Sigmoid colon (tissue), 7 donors: Measurements from ENCODE around the gene SF3B2. TPM values are rescaled to one million over a fixed set of nuclear protein-coding genes. Genes with fewer than 3 reads are reported as not detected.
A peak's percentile ranks its signal among the peaks of the same experiment; 100 is the strongest.

Experiments used
- DNase-seq: peaks from one replicate; pipeline ENCODE4 v3.0.0-alpha.2; 2019
- H3K27ac ChIP-seq, 4 donors: fragments of 200-600 bp; sonication (generic); one replicate each; pipeline ENCODE4 v1.5.1; 2016 to 2019; ENCODE audit warnings: mild to moderate bottlenecking in 1 of 4
- H3K27me3 ChIP-seq, 3 donors: fragments of 200-600 bp; sonication (generic); one replicate each; pipeline ENCODE4 v1.5.1; 2019; ENCODE audit warnings: mild to moderate bottlenecking in 1 of 3
- H3K36me3 ChIP-seq, 4 donors: fragments of 200-600 bp; sonication (generic); one replicate each; pipeline ENCODE4 v1.5.1; 2016 to 2019
- H3K4me1 ChIP-seq, 4 donors: fragments of 200-600 bp; sonication (generic); one replicate each; pipeline ENCODE4 v1.5.1; 2017 to 2019
- H3K4me3 ChIP-seq, 4 donors: fragments of 200-600 bp; sonication (generic); one replicate each; pipeline ENCODE4 v1.5.1; 2017 to 2019; ENCODE audit warnings: mild to moderate bottlenecking in 2 of 4, moderate library complexity in 1 of 4
- H3K9me3 ChIP-seq, 4 donors: fragments of 200-600 bp in 3 of 4; sonication (generic) in 3 of 4; one replicate each; pipeline versions ENCODE4 v1.5.1 to v1.6.1; 2013 to 2019
- CTCF ChIP-seq, 4 experiments: fragments of 450-650 bp in 3 of 4; fragments of 200-600 bp in 1 of 4; IDR thresholded peaks; one replicate each; pipeline ENCODE4 v1.5.1; 2016 to 2019; ENCODE audit warnings: antibody characterized with exemption in 4 of 4, mild to moderate bottlenecking in 3 of 4, moderate library complexity in 2 of 4
- EP300 ChIP-seq, 4 donors: sonication (generic); formaldehyde crosslinking; IDR thresholded peaks; one replicate each; pipeline ENCODE4 v1.6.1; 2017; ENCODE audit warnings: antibody characterized with exemption in 4 of 4
- POLR2A ChIP-seq, 2 donors: fragments of 450-650 bp; IDR thresholded peaks; one replicate each; pipeline ENCODE4 v1.6.1; 2016; ENCODE audit warnings: antibody characterized with exemption in 2 of 2, mild to moderate bottlenecking in 2 of 2, moderate library complexity in 2 of 2
- POLR2AphosphoS5 ChIP-seq, 4 donors: sonication (generic); formaldehyde crosslinking; IDR thresholded peaks; one replicate each; pipeline ENCODE4 v1.6.1; 2017; ENCODE audit warnings: antibody characterized with exemption in 4 of 4
- WGBS, 2 donors: extraction: QIAGEN DNeasy Blood & Tissue Kit; methylation state at CpG; one replicate each; pipeline ENCODE4 v1.1.7; 2013; 5-methylcytosine and 5-hydroxymethylcytosine counted together
- intact Hi-C: fragments of 100-400 bp; cut with DNase I; formaldehyde crosslinking; loops from one replicate; pipeline ENCODE4 v1.15.1; 2023
- polyA plus RNA-seq, 3 donors: library from polyadenylated mRNA; stranded (reverse); fragments of 200-250 nt; gene quantifications; one replicate each; pipeline ENCODE4 v1.2.3, GENCODE V29; 2013
- total RNA-seq, 4 donors: library from RNA; depleted of rRNA; stranded (reverse); fragments of >200 nt; gene quantifications; one replicate each; pipeline ENCODE4 v1.1.0, GENCODE V29; 2016
- donor health status: healthy with polysubstance abuse.
- donor health status: Bipolar disorder and iron deficiency.
- donor health status: healthy.

SF3B2 gene
- total and polyA plus RNA-seq, 7 donors = 71.7 to 122 (median 91.9) TPM

GRCh38 chr11:66062408-66062807 lies 10.2 kb downstream of the SF3B2 start:
- H3K4me1 ChIP-seq = no peaks in the 10 kb centered on the region
- no peaks in the 10 kb centered on the region for H3K27me3 ChIP-seq
- no peak overlapping the region for H3K27ac ChIP-seq
- H3K36me3 ChIP-seq = peaks cover 53 to 100% (median 77%) of the 10 kb centered on the region in 4 donors
- DNase-seq = no peak
- WGBS, 2 donors = 94 to 98% methylated on average over 2 of the region's 2 CpGs
- H3K9me3 ChIP-seq = no peaks in the 10 kb centered on the region
- intact Hi-C loops = no loop called here
- TF ChIP-seq POLR2A (IDR thresholded peaks at IDR 0.05) = no peak
- TF ChIP-seq EP300 (IDR thresholded peaks at IDR 0.05) = no peak
- no peak for TF ChIP-seq CTCF (IDR thresholded peaks at IDR 0.05)
- TF ChIP-seq POLR2AphosphoS5 (IDR thresholded peaks at IDR 0.05) = no peak
- H3K4me3 ChIP-seq = no peak overlapping the region

DNA sequence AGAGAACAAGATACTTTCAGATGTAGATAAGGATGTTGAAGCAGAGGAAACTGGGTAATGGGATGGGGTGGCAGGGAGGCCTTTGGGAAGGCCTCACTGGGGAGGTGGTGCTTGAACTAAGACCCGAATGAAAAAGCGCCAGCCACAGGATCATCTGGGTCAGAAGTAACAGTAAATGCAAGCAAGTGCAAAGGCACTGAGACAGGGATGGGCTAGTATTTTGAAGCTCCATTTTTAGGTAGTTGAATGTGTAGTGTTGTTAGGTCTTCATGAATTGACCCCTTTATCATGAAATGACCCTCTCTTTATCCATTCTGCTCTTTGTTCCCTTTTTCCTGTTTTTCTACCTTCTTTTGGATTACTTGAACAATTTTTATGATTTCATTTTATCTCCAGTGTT lies 11.7 kb downstream of the SF3B2 start:
- TF ChIP-seq CTCF (IDR thresholded peaks at IDR 0.05) (no peak), POLR2A (IDR thresholded peaks at IDR 0.05) (no peak), EP300 (IDR thresholded peaks at IDR 0.05) (no peak), POLR2AphosphoS5 (IDR thresholded peaks at IDR 0.05) (no peak)
- no peaks in the 10 kb centered on the region for H3K9me3 ChIP-seq
- H3K27ac ChIP-seq = no peak overlapping the region
- no peaks in the 10 kb centered on the region for H3K27me3 ChIP-seq
- no peak for DNase-seq
- intact Hi-C loops = no loop called here
- no peak overlapping the region for H3K4me3 ChIP-seq
- H3K4me1 ChIP-seq = peaks cover 0 to 12% (median 10%) of the 10 kb centered on the region in 4 donors
- WGBS, 2 donors = 97 to 98% methylated on average over 2 of the region's 2 CpGs
- H3K36me3 ChIP-seq = peaks cover 44 to 100% (median 73%) of the 10 kb centered on the region in 4 donors

GRCh38 chr11:66064571-66064970 lies 12.4 kb downstream of the SF3B2 start:
- Histone ChIP-seq H3K4me1 (peaks cover 0 to 18% (median 17%) of the 10 kb centered on the region in 4 donors), H3K9me3 (no peaks in the 10 kb centered on the region), H3K4me3 (no peak overlapping the region), H3K27ac (no peak overlapping the region), H3K27me3 (no peaks in the 10 kb centered on the region), H3K36me3 (peaks cover 37 to 96% (median 66%) of the 10 kb centered on the region in 4 donors)
- TF ChIP-seq POLR2AphosphoS5 (IDR thresholded peaks at IDR 0.05) (no peak), POLR2A (IDR thresholded peaks at IDR 0.05) (no peak), CTCF (IDR thresholded peaks at IDR 0.05) (no peak), EP300 (IDR thresholded peaks at IDR 0.05) (no peak)
- 96 to 100% methylated on average over 1 of the region's 1 CpG for WGBS, 2 donors
- no peak for DNase-seq
- intact Hi-C loops = no loop called here

DNA sequence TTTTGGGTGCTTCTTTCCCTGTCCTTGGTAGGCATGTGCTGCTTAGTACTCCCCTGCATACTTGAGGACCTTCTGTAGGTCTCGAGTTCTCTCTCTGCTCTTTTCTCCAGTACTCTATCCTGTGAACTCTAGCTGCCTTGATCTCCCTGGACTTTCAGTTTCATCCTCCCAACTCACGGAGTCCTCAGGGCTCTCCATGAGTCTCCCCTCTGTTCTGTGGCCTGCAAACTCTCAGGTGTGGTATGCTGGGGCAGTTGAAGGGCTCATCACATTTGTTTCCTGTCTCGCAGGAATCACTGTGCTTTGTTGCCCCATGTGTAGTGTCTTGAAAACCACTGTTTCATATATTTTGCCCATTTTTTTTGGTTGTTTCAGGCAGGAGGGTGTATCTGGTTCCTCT lies 14.6 kb downstream of the SF3B2 start:
- intact Hi-C loops = no loop called here
- peak; percentile 5 for DNase-seq
- H3K4me3 ChIP-seq = no peak overlapping the region
- no peaks in the 10 kb centered on the region for H3K9me3 ChIP-seq
- 66 to 79% methylated on average over 3 of the region's 3 CpGs for WGBS, 2 donors
- peaks cover 0 to 31% (median 28%) of the 10 kb centered on the region in 4 donors for H3K4me1 ChIP-seq
- no peak overlapping the region for H3K27ac ChIP-seq
- peaks cover 19 to 74% (median 45%) of the 10 kb centered on the region in 4 donors for H3K36me3 ChIP-seq
- TF ChIP-seq POLR2AphosphoS5 (IDR thresholded peaks at IDR 0.05) (no peak), POLR2A (IDR thresholded peaks at IDR 0.05) (no peak), EP300 (IDR thresholded peaks at IDR 0.05) (no peak), CTCF (IDR thresholded peaks at IDR 0.05) (no peak)
- no peaks in the 10 kb centered on the region for H3K27me3 ChIP-seq

DNA sequence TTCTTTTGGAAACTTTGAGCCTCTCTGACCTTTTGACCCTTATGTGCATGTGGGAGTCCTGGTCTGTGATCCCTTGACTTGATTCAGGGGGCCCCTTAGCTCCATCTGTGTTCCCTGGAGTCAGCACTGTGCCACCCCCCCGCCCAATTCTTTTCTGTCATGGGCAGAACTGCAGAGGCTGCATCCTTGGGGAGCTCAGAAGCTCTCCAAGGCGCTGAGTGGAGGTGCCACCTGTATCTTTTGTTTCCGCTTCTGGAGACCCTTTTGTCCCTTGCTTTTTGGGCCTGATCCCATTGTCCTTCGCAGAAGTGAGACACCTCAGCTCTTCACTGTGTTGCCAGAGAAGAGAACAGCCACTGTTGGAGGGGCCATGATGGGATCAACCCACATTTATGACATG lies 15.5 kb downstream of the SF3B2 start:
- 86 to 96% methylated on average over 4 of the region's 4 CpGs for WGBS, 2 donors
- H3K27me3 ChIP-seq = no peaks in the 10 kb centered on the region
- peak overlapping the region; percentile 88 to 98 (median 97) for H3K27ac ChIP-seq
- intact Hi-C loops = no loop called here
- H3K4me3 ChIP-seq = no peak overlapping the region
- TF ChIP-seq CTCF (IDR thresholded peaks at IDR 0.05) (no peak), POLR2A (IDR thresholded peaks at IDR 0.05) (no peak), EP300 (IDR thresholded peaks at IDR 0.05) (no peak), POLR2AphosphoS5 (IDR thresholded peaks at IDR 0.05) (no peak)
- H3K36me3 ChIP-seq = peaks cover 17 to 65% (median 39%) of the 10 kb centered on the region in 4 donors
- no peaks in the 10 kb centered on the region for H3K9me3 ChIP-seq
- peaks cover 0 to 40% (median 32%) of the 10 kb centered on the region in 4 donors for H3K4me1 ChIP-seq
- DNase-seq = no peak
